ENCODE results near the gene OR51F1. TPM values are rescaled to one million over a fixed set of nuclear protein-coding genes. Genes with fewer than 3 reads are reported as not detected.

OR51F1 gene
- total RNA-seq, 1 donor from 2014 or later, result not detected

DNA sequence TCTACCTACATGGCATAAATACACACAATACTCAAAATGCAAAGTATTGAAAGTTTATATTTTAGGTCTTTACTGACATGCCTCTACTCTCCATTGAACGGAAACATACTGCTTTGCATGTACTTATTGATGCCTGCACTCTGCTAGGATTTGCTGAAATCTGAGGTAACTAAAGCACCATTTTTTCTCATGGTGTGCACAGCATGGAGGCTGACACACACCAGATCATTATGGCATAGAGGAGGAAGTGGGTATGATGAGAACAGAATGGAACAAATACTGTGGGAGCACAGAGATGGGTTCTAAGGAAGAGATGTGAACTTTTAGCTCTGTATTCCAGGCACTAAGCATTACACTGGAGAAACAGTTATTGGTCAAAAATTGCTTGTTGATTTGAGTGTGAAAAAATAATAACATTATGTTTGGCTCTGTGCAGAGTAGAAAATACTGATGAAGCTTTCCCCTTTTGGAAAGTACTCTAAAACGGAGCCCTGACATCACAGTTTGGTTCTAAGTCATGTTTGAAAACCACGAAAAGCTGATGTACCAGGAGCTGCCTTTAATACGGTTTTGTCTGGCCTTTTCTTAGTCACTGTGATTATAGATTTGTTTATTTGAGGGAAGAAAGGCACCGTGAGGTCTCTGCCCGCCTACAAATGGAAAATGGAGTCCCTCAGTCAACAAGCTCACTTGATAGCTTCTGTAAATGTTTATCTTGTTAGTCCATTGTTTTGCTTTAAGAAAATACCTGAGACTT lies 28.9 kb upstream of the OR51F1 start:
- no peaks in the 10 kb centered on the region for H3K9me3 Mint-ChIP-seq (ENCODE audit: unreplicated experiment)
- no peaks in the 10 kb centered on the region for H3K36me3 Mint-ChIP-seq (ENCODE audit: unreplicated experiment)
- no peak overlapping the region for H3K4me3 Mint-ChIP-seq (ENCODE audit: unreplicated experiment)
- H3K4me1 Mint-ChIP-seq (ENCODE audit: unreplicated experiment), result no peaks in the 10 kb centered on the region
- TF ChIP-seq CTCF (IDR thresholded peaks at IDR 0.05), result no peak
- no peak overlapping the region for H3K27ac Mint-ChIP-seq (ENCODE audit: unreplicated experiment)
- H3K27me3 Mint-ChIP-seq (ENCODE audit: unreplicated experiment), result peaks cover 8% of the 10 kb centered on the region
- no peak for DNase-seq (ENCODE audit: extremely low spot score, unreplicated experiment)

DNA sequence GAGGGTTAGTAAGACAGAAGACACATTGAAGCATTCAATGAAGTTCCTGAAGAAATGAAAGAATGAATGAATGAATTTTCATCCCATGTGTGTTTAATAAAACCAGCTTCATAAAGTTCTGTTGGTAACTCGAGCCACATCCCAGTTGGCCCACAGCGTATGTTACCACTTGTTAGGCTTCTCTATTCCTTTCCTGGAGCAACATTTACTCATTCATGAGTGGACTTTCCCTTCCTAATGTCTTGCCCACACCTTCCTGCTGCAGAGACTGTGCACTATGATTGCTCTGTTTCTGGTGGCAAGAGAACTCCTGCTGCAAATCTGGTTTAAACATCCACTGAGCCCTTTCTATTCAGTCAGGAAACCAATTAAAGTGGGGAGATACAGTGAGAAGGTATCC lies 27.5 kb upstream of the OR51F1 start:
- DNase-seq (ENCODE audit: extremely low spot score, unreplicated experiment), result no peak
- no peak for TF ChIP-seq CTCF (IDR thresholded peaks at IDR 0.05)
- Mint-ChIP-seq H3K4me1 (ENCODE audit: unreplicated experiment) (no peaks in the 10 kb centered on the region), H3K27ac (ENCODE audit: unreplicated experiment) (no peak overlapping the region), H3K27me3 (ENCODE audit: unreplicated experiment) (peaks cover 11% of the 10 kb centered on the region), H3K36me3 (ENCODE audit: unreplicated experiment) (no peaks in the 10 kb centered on the region), H3K4me3 (ENCODE audit: unreplicated experiment) (no peak overlapping the region), H3K9me3 (ENCODE audit: unreplicated experiment) (no peaks in the 10 kb centered on the region)

GRCh38 chr11:4782454-4782853 lies 12.7 kb upstream of the OR51F1 start:
- DNase-seq (ENCODE audit: extremely low spot score, unreplicated experiment), result no peak
- H3K9me3 Mint-ChIP-seq (ENCODE audit: unreplicated experiment), result no peaks in the 10 kb centered on the region
- no peak overlapping the region for H3K4me3 Mint-ChIP-seq (ENCODE audit: unreplicated experiment)
- H3K27ac Mint-ChIP-seq (ENCODE audit: unreplicated experiment), result no peak overlapping the region
- no peaks in the 10 kb centered on the region for H3K36me3 Mint-ChIP-seq (ENCODE audit: unreplicated experiment)
- H3K27me3 Mint-ChIP-seq (ENCODE audit: unreplicated experiment), result peaks cover 27% of the 10 kb centered on the region
- H3K4me1 Mint-ChIP-seq (ENCODE audit: unreplicated experiment), result no peaks in the 10 kb centered on the region
- TF ChIP-seq CTCF (IDR thresholded peaks at IDR 0.05), result no peak

DNA sequence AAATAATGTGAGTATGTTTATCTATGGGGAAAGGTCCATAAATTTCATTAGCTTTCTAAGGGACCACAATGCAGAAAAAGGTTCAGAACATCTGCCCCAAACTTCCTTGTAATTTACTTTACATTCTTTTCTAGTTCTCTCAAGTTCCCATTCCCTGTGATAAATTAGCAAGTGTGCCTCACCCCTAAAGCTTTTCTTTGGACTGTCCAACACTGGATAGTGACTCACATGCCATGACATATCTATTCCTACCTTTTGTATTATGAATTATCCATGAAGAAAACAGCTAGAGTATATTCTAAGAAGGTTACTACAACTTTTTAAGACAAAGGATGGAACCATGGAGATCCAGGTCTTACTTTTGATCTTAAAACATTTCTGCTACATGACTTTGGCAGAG lies 1.6 kb downstream of the OR51F1 start:
- DNase-seq (ENCODE audit: extremely low spot score, unreplicated experiment), result no peak
- no peaks in the 10 kb centered on the region for H3K4me1 Mint-ChIP-seq (ENCODE audit: unreplicated experiment)
- no peak overlapping the region for H3K4me3 Mint-ChIP-seq (ENCODE audit: unreplicated experiment)
- H3K27me3 Mint-ChIP-seq (ENCODE audit: unreplicated experiment), result peaks cover 20% of the 10 kb centered on the region
- H3K36me3 Mint-ChIP-seq (ENCODE audit: unreplicated experiment), result no peaks in the 10 kb centered on the region
- H3K9me3 Mint-ChIP-seq (ENCODE audit: unreplicated experiment), result no peaks in the 10 kb centered on the region
- no peak overlapping the region for H3K27ac Mint-ChIP-seq (ENCODE audit: unreplicated experiment)
- no peak for TF ChIP-seq CTCF (IDR thresholded peaks at IDR 0.05)

GRCh38 chr11:4766420-4767043 lies 3.2 kb downstream of the OR51F1 start:
- Mint-ChIP-seq H3K4me1 (ENCODE audit: unreplicated experiment) (no peaks in the 10 kb centered on the region), H3K36me3 (ENCODE audit: unreplicated experiment) (no peaks in the 10 kb centered on the region), H3K4me3 (ENCODE audit: unreplicated experiment) (no peak overlapping the region), H3K27me3 (ENCODE audit: unreplicated experiment) (peaks cover 29% of the 10 kb centered on the region), H3K9me3 (ENCODE audit: unreplicated experiment) (no peaks in the 10 kb centered on the region), H3K27ac (ENCODE audit: unreplicated experiment) (no peak overlapping the region)
- DNase-seq (ENCODE audit: extremely low spot score, unreplicated experiment), result no peak
- no peak for TF ChIP-seq CTCF (IDR thresholded peaks at IDR 0.05)
